Cardiac muscle cell (in vitro differentiated cells and primary cell): ENCODE measurements around the gene TTYH2. TPM values are rescaled to one million over a fixed set of nuclear protein-coding genes. Genes with fewer than 3 reads are reported as not detected.
A peak's percentile ranks its signal among the peaks of the same experiment; 100 is the strongest.

ENCODE experiments used
- DNase-seq, 2 donors: peaks; one replicate each; pipeline versions ENCODE4 v3.0.0 to v3.0.0-alpha.2; 2010 to 2017; ENCODE audit warnings: low read depth in 1 of 2, low spot score in 1 of 2
- H3K27ac ChIP-seq: fragments of 200-600 bp; sonication (generic); 2 replicates; pipeline ENCODE4 v1.5.1; 2016
- H3K27me3 ChIP-seq: fragments of 200-600 bp; sonication (generic); 2 replicates; pipeline ENCODE4 v1.6.0; 2016; ENCODE audit warnings: control low read depth
- H3K36me3 ChIP-seq: fragments of 200-600 bp; sonication (generic); 2 replicates; pipeline ENCODE4 v1.5.1; 2016; ENCODE audit warnings: control low read depth
- H3K4me1 ChIP-seq: fragments of 200-600 bp; sonication (generic); 2 replicates; pipeline ENCODE4 v1.8.1; 2017; ENCODE audit warnings: low read depth, mild to moderate bottlenecking, mixed run types
- H3K4me3 ChIP-seq: fragments of 200-600 bp; sonication (generic); 2 replicates; pipeline ENCODE4 v1.5.1; 2016; ENCODE audit warnings: mild to moderate bottlenecking
- H3K9me3 ChIP-seq: fragments of 200-600 bp; sonication (generic); 2 replicates; pipeline ENCODE4 v1.5.1; 2017; ENCODE audit warnings: low read depth, mild to moderate bottlenecking, control low read depth
- polyA plus RNA-seq: library from polyadenylated mRNA; unstranded; fragments of >200 nt; fragmentation: Nextera tagmentation; extraction: Ambion mirVana; gene quantifications from 2 replicates; pipeline ENCODE4 v1.2.1, GENCODE V29; 2016
- total RNA-seq: library from RNA; depleted of rRNA; stranded (reverse); fragments of >200 nt; gene quantifications from 2 replicates; pipeline ENCODE4 v1.2.3, GENCODE V29; 2016
- TF ChIP-seq, protein P1 (sequence below): IDR thresholded peaks from 2 replicates; pipeline ENCODE4 v1.5.1; 2012; ENCODE audit warnings: low read depth, mild to moderate bottlenecking, low read length

Gene TTYH2
- total and polyA plus RNA-seq, 2 experiments from 2014 or later = 7.8 to 7.9 TPM

DNA sequence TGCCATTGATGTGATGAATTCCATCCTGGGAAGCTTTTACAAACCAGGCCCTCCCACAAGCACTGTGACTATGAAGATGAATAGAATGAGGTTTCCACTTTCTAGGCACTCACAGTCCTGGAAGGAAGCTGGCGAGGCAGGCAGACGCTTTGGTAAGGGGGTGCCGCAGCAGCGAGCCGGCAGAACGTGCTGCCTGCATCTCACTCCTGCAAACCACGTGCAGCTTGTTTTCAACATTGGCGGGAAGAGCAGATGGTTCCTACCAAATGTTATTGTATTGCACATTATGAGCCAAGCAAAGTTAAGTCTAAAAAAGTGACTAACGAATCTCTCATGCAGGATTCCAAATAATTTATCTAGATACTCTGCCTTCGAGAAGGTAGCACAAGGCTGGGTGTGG, 57.0 kb downstream of the TTYH2 start:
- H3K9me3 ChIP-seq = no peaks in the 10 kb centered on the region
- DNase-seq = peak in 1 of 2 donors; percentile 24
- no peaks in the 10 kb centered on the region for H3K27me3 ChIP-seq
- no peaks in the 10 kb centered on the region for H3K36me3 ChIP-seq
- no peaks in the 10 kb centered on the region for H3K4me1 ChIP-seq
- TF ChIP-seq, protein P1, sequence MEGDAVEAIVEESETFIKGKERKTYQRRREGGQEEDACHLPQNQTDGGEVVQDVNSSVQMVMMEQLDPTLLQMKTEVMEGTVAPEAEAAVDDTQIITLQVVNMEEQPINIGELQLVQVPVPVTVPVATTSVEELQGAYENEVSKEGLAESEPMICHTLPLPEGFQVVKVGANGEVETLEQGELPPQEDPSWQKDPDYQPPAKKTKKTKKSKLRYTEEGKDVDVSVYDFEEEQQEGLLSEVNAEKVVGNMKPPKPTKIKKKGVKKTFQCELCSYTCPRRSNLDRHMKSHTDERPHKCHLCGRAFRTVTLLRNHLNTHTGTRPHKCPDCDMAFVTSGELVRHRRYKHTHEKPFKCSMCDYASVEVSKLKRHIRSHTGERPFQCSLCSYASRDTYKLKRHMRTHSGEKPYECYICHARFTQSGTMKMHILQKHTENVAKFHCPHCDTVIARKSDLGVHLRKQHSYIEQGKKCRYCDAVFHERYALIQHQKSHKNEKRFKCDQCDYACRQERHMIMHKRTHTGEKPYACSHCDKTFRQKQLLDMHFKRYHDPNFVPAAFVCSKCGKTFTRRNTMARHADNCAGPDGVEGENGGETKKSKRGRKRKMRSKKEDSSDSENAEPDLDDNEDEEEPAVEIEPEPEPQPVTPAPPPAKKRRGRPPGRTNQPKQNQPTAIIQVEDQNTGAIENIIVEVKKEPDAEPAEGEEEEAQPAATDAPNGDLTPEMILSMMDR = no peak
- no peak overlapping the region for H3K27ac ChIP-seq
- no peak overlapping the region for H3K4me3 ChIP-seq

DNA sequence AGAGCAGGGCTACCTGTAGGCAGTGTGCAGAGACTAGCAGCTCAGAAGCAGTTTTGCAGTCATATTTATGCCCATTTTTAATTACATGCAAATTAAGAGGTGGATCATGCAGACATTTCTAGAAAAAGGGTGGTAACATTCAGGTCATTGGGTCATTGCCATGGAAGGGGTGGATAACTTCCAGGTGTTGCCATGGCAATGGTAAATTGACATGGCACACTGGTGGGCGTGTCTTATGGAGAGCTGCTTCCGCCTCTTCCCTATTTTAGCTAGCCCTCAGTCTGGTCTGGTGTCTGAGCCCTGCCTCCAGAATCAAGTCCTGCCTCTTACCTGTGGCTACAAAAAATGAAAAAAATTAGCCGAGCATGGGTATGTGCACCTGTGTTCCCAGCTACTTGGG, 57.9 kb downstream of the TTYH2 start:
- Histone ChIP-seq H3K9me3 (no peaks in the 10 kb centered on the region), H3K4me1 (no peaks in the 10 kb centered on the region), H3K36me3 (no peaks in the 10 kb centered on the region), H3K27ac (no peak overlapping the region), H3K27me3 (no peaks in the 10 kb centered on the region), H3K4me3 (no peak overlapping the region)
- TF ChIP-seq, protein P1 = no peak
- no peak for DNase-seq

DNA sequence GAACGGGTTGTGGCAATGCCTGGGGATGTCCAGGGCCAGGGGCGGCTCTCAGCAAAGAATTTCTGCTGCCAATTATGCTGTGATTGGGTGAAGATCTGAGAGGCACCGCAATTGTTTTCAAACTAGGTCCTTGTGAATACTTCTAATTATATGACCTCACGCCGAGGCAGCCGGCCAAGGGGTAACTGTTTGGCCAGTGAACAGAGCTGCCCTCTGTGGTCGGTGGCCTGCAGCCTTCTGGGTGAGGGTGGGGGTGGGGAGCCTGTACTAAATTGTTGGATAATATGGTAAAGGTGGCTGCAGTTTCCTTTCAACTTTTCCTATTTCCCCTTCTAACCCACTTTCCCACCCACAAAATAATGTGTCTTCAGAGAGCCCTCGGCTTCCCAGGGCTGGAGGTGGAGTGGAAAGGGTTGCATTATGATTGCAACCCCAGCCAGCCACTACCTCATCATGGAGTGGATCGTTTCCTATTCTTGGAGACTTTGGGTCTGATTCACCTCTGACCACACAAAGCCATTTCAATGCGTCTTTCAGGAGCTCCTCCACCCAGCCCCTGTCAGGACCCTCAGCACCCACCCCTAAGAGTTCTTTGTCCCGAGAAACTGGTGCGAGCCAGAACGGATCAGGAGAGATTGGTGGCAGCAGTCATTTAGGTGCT, 58.7 kb downstream of the TTYH2 start:
- TF ChIP-seq, protein P1 = no peak
- H3K4me1 ChIP-seq = peaks cover 5% of the 10 kb centered on the region
- H3K9me3 ChIP-seq = no peaks in the 10 kb centered on the region
- H3K4me3 ChIP-seq = no peak overlapping the region
- no peaks in the 10 kb centered on the region for H3K36me3 ChIP-seq
- peak in 1 of 2 donors; percentile 59 for DNase-seq
- no peaks in the 10 kb centered on the region for H3K27me3 ChIP-seq
- no peak overlapping the region for H3K27ac ChIP-seq

DNA sequence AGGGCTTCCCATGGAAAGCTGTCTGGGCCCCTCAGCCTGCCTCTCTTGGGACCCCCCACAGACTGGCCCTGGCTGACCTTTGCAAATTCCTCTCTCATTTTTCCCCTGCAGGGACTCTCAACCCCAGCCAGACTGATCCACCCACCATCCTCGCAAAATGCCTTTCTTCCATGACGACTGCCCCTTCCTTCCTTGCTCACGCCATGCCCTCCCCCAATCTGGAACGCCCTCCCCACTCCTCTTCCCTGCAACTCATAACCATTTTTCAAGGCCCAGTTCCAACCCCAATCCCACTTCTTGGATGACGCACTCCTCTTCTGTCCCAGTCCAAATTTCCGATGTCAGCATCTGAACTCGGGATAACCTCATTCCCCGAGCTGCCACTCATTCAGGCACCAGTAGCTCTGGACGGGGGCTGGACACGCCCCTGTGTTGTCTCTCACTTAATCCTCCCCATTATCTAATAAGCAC, 59.4 kb downstream of the TTYH2 start:
- Histone ChIP-seq H3K27me3 (no peaks in the 10 kb centered on the region), H3K36me3 (no peaks in the 10 kb centered on the region), H3K9me3 (no peaks in the 10 kb centered on the region), H3K4me3 (no peak overlapping the region), H3K27ac (no peak overlapping the region), H3K4me1 (peaks cover 5% of the 10 kb centered on the region)
- TF ChIP-seq, protein P1 = no peak
- peak in 1 of 2 donors; percentile 80 for DNase-seq

DNA sequence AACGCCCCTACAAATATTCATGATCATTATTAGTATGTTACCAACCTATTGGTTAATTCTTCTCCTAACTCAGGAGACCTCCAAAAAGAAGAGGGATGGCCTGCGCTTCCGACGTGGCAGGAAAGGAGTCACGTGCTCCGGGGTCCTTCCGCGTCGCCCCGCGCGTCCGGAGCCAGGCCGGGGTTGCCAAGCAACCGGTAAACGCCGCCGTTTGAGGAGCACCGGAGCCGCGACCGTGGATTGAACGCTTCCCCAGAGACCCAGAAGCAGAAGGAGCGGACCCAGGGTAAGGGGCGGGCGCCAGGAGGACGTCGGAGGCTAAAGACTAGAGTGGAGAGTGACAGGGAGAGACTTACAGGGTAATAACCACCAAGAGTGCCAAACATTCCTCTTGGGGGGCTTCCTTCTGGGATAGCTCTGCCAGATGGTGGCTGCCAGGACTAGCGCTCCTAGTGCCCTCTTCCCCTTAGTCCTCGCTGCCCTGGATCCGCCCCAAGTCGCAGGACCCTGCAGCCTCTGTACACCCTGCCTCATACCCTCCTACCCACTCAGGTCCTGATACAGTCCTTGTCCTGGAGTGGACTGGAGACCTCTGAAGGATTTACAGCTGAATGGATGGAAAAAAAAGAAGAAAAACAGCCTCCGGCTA, 60.8 kb downstream of the TTYH2 start, which contains the start of gene DNAI2:
DNAI2 (plus strand) TSS at position 175 of the 649 bp plus-strand sequence. CDS start 7,584 bp downstream, outside the sequence.
- no peak within 1 kb of the TSS for H3K4me3 ChIP-seq
- H3K4me1 ChIP-seq = peaks cover 5% of the 10 kb centered on the region

More for the DNA sequence above, 60.8 kb downstream of the TTYH2 start, which contains the start of gene DNAI2:
- Histone ChIP-seq H3K9me3 (no peaks in the 10 kb centered on the region), H3K27ac (no peak within 1 kb of the TSS), H3K27me3 (no peaks in the 10 kb centered on the region), H3K36me3 (no peaks in the 10 kb centered on the region)
- peak; percentile 18 to 65 for DNase-seq
- TF ChIP-seq, protein P1 = no peak
